Activated CD4-positive, alpha-beta T cell treated with anti-CD3 and anti-CD28 coated beads for 48 hours (primary cell): Measurements from ENCODE around the gene PTPRF.
"Not testable (repeated sequence)": the region's sequence is repeated elsewhere in the genome, so short reads cannot be mapped to it uniquely, and the experiment has no call there.

Source experiments
- DNase-seq: peaks from one replicate; pipeline ENCODE4 v3.0.0-alpha.2; 2020

PTPRF gene

GRCh38 chr1:43639976-43640794 lies 109.5 kb downstream of the PTPRF start:
- DNase-seq = no peak

DNA sequence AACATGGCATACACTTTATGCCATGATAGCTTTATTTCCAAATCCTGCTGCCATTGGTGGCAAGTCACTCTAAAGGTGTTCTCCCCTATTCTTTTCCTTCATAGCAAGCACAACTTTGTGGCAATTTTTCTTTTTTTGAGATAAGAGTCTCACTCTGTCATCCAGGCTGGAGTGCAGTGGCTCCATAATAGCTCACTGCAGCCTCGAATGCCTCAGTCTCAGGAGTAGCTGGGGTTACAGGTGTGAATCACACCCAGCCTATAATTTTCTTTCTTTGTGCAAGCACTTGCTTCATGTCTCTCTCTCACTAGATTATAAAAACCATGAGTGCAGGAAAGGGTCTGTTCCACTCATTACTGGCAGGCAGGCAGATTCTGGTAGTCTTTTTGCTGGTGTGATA lies 113.9 kb downstream of the PTPRF start:
- no peak for DNase-seq

DNA sequence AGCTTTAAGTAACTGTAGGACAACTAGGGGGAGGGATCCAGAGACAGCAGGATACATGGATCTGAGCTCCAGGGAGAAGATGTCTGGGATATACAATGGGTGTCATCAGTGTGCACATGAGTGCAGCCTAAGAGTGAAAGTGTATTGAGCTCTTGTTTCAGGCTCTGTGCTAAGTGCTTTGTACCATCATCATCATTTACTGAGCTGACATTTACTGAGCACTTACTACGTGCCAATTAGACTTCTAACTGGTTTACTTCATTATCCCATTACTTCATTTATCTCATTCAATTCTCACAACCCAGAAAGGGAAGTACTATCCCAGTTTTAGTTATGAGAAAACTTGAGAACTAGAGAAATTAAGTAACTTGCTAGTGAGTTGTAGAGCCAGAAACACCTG lies 114.8 kb downstream of the PTPRF start:
- no peak for DNase-seq

DNA sequence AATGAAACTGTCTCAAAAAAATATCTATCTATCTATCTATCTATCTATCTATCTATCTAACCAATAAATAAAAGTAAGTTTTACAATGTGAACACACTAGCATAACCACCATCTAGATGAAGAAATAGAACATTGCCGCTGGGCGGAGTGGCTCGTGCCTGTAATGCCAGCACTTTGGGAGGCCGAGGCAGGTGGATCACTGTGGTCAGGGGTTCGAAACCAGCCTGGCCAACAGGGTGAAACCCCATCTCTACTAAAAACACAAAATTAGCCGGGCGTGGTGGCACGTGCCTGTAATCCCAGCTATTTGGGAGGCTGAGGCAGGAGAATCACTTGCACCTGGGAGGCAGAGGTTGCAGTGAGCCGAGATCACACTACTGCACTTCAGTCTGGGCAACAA lies 116.6 kb downstream of the PTPRF start:
- DNase-seq = not testable (repeated sequence)

- DNase-seq = no peak
Observed at GRCh38 chr1:43648221-43648847, 117.7 kb downstream of the PTPRF start.

DNA sequence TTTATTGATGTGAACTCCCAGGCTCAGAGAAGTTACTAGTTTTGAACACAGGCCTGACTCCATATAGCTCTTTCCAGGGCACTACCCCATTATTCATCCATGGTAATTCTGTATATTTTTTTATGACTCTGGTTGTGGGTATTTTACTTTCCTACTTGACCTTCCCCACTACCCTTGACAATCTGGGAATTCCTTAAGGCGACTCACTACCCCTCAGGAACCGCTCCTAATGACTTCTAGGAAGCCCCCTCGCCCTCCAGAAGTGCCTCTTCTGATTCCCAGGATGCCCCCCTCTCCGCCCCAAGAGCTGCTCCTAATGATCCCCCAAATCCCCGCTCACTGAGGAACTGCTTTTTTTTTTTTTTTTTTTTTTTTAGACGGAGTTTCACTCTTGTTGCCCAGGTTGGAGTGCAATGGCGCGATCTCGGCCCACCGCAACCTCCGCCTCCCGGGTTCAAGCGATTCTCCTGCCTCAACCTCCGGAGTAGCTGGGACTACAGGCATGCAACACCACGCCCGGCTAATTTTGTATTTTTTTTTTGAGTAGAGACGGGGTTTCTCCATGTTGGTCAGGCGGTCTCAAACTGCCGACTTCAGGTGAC lies 118.3 kb downstream of the PTPRF start:
- no peak for DNase-seq

DNA sequence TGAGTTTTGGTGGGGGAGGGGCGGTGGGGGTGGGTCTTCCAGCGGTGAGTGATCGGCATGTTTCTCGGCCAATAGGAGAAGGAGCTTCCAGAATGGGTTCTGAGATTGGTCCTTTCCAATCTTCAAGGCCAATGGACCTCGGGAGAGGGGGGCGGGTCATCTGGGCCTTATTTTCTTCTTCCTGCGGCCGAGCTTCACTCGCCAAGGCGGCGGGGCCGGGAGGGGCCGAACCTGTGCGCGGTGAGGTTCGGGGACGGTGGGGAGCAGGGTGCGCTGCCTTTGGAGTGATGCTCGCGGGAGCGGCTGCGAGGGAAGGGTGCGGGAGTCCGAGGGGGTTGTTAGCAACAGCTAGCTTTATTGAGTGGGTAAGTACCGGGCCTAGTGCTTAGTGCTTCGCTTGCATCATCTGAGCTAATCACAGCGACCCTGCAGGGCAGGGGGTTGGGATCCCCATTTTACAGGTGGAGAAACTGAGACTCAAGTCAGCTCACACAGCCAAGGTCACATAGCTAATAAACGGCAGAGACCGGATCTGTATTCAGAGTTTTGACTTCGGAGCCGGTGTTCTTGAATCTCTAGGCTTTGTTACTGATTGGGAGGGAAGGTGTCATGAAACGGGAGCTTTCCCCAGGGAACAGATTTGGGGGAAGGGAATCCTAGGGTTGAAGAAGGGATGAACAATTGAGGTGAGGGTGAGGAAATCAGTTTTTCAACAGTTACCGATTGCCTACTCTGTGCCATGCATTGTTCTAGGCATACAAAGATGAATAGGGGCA lies 119.8 kb downstream of the PTPRF start:
- DNase-seq = peak; percentile 94

DNA sequence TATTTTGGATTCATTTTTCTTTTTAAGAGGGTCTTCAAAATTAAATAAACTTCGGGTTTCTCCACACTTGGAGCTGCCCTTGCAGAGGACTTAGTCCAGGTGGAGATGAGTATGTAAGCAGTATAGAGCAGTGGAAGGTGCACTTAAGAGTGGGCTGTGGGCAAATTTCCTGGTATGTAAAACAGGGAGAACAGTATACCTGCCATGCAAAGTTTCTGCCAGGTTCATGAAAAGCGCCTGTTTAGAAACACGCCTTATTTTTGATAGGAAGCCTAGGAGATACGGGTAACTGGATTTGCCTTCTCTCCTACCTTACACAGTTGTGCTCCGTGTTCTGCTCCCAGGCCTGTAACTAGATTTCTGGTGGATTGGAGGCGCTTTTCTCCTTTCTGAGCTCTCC lies 120.5 kb downstream of the PTPRF start:
- no peak for DNase-seq

- no peak for DNase-seq
Observed at GRCh38 chr1:43651902-43652301, 121.2 kb downstream of the PTPRF start.

DNA sequence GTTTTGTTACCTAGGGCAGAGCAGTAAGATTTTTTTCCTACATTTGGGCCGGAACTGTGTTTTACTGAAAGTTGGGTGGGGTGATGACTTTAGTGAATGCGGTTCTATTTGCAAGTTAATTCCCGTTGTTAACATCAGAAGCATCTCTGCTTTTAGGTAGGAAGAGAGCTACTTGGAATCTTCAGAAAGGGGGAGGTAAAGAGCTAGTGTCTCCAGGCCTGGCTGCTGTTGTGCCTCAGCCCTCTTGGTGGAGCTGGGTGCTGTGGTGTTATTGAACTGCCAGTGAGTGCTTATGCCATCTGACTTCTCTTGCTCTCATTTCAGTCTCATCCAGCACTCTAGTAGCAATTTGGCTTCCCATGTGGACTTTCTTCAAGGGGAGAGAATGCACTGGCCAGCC lies 122.7 kb downstream of the PTPRF start:
- DNase-seq = no peak

GRCh38 chr1:43653893-43654292 lies 123.2 kb downstream of the PTPRF start:
- DNase-seq = no peak

DNA sequence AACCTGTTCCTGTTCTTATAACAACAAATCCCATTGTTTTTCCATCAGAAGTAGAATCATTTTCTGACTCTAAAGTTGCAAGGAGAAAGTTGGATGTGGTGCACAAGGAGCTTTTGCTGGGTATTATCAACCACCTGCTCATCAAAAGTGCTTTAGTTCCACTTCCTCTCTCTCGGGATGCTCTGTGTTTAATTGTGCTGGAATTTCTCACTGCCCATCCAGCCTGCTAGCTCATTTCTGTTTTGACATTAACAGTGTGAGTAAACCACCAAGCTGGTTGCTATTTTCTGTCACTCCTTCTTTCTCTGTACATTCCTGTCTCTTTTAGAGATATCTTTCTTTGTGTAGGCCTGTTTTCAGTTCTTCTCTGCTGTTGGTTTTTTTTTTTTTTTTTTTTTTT lies 125.3 kb downstream of the PTPRF start:
- DNase-seq = no peak

GRCh38 chr1:43659212-43660166 lies 128.8 kb downstream of the PTPRF start:
- DNase-seq = no peak

- no peak for DNase-seq
Observed at GRCh38 chr1:43660355-43660754, 129.7 kb downstream of the PTPRF start.

DNA sequence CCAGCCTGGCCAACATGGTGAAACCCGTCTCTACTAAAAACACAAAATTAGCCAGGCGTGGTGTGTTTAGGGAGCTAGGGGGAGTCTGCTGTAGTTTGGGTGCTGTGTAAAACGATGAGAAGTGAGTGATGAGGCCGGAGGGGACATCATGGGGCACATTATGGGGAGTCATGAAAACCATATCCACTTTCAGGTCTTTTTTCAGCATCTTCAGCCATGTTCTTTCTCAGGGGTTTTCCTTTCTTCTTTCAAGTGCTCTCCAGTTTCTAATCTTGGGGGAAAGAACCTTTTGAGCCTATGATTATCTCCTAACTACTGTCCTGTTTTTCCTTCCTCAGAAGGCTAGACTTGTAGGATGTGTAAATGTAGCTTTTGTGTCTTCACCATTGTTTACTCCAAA lies 133.7 kb downstream of the PTPRF start:
- DNase-seq = no peak

GRCh38 chr1:43666608-43667007 lies 135.9 kb downstream of the PTPRF start:
- no peak for DNase-seq

DNA sequence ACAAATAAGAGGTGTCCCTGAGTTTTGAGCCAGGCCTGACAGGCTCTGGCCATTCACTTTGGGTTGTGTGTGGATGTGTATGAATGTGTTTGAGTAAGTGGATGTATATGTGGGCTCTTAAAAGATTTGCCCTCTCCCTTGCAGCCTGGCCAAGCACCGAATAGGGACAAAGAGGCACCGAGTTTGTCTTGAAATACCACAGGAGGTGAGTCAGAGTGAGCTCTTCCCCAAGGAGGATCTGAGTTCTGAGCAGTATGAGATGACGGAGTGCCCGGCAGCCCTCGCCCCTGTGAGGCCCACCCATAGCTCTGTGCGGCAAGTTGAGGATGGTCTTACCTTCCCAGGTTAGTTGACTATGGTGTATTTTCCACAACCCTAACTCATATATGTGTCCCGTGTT lies 138.3 kb downstream of the PTPRF start:
- no peak for DNase-seq

DNA sequence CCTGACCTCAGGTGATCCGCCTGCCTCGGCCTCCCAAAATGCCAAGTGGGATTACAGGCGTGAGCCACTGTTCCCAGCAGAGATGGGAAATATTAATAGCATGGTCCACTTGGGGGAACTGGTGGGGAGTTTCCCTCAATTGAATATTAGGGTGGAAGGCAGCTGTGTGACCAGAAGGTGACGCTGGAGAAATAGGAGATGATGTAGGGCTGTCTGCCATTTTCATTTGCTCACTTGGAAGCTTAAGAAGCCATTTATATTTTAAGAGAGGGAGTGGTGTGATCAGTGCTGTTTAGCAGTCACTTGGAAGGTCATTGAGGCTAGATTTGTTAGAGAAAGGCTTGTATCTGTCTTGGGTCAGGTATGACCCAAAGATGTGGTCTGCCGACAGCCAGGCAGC lies 139.2 kb downstream of the PTPRF start:
- no peak for DNase-seq

DNA sequence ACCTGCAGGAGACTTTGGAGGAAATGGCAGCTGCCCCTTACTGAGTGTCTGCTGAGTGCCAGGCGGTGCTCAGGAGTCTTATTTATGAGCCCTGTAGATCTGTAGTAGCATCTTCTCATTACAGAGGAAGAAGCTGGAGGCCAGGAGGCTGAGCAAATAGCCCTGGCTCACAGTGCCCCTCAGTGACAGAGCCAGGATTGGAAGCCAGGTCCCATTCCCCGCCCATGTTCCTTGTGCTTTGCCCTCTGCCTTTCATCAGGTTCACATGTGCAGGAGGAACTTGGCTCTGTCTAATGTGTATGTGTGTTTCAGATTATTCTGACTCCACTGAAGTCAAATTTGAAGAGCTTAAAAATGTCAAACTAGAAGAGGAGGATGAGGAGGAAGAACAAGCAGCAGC lies 140.5 kb downstream of the PTPRF start:
- no peak for DNase-seq

GRCh38 chr1:43671626-43672330 lies 141.1 kb downstream of the PTPRF start:
- no peak for DNase-seq

DNA sequence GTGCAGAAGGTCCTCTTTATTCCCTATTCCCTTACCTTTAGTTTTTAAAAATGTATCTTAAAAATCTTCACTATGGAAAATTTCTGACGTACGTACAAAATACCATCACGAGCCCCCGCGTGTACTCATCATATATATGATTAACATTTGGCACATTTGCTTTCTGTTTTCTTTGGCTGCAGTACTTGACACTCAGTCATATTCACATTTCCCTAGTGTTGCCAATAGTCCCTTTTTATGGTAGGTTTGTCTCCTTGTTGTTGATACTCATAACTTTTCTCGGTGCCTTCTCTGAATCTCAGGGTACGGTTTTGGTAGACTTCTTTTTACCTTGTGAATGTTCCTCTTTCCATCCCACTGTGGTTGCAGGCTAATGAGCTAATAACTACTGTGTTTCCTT lies 142.6 kb downstream of the PTPRF start:
- no peak for DNase-seq
